Naive B cell (primary cell): Measurements from ENCODE around the gene GAS6. TPM values are rescaled to one million over a fixed set of nuclear protein-coding genes. Genes with fewer than 3 reads are reported as not detected.
"Not testable (repeated sequence)": the region's sequence is repeated elsewhere in the genome, so short reads cannot be mapped to it uniquely, and the experiment has no call there.

Source experiments
- ATAC-seq, 2 donors: fragments of 150-1000 bp; cut with Tn5 transposase; 2 replicates each; pipeline ENCODE4 v1.10.0; 2021; ENCODE audit warnings: low read depth in 2 of 2, mild to moderate bottlenecking in 2 of 2, moderate library complexity in 2 of 2
- DNase-seq: peaks from one replicate; pipeline ENCODE4 v3.0.0; 2022
- H3K27ac Mint-ChIP-seq, 6 donors: one replicate each; pipeline ENCODE4 v1.8.0; 2020 to 2022; ENCODE audit warnings: mild to moderate bottlenecking in 6 of 6, mixed read lengths in 6 of 6, moderate library complexity in 5 of 6, inconsistent platforms in 2 of 6
- H3K27me3 Mint-ChIP-seq, 3 donors: one replicate each; pipeline ENCODE4 v1.8.0; 2021 to 2022; ENCODE audit warnings: mixed read lengths in 3 of 3, mild to moderate bottlenecking in 1 of 3
- H3K36me3 Mint-ChIP-seq, 2 donors: one replicate each; pipeline ENCODE4 v1.8.0; 2020 to 2022; ENCODE audit warnings: mixed read lengths in 2 of 2, inconsistent platforms in 1 of 2, mild to moderate bottlenecking in 1 of 2
- H3K4me1 Mint-ChIP-seq, 3 donors: one replicate each; pipeline ENCODE4 v1.8.0; 2020 to 2022; ENCODE audit warnings: mixed read lengths in 3 of 3, inconsistent platforms in 1 of 3, mild to moderate bottlenecking in 1 of 3, moderate library complexity in 1 of 3
- H3K4me3 Mint-ChIP-seq, 8 donors: one replicate each; pipeline ENCODE4 v1.8.0; 2020 to 2022; ENCODE audit warnings: mild to moderate bottlenecking in 8 of 8, mixed read lengths in 8 of 8, moderate library complexity in 8 of 8, inconsistent platforms in 2 of 8
- H3K9me3 Mint-ChIP-seq, 7 donors: one replicate each; pipeline ENCODE4 v1.8.0; 2020 to 2022; ENCODE audit warnings: mixed read lengths in 7 of 7, mild to moderate bottlenecking in 5 of 7, inconsistent platforms in 2 of 7, moderate library complexity in 1 of 7
- polyA plus RNA-seq, 6 donors: library from polyadenylated mRNA; unstranded; fragments of 300-500 nt; fragmentation: Illumina TruSeq; gene quantifications; one replicate each; pipeline ENCODE4 v1.2.3, GENCODE V29; 2021; ENCODE audit warnings: low read depth in 6 of 6

GAS6 gene
- polyA plus RNA-seq, 6 donors from 2014 or later = 0.20 to 0.70 (median 0.40) TPM; not detected in 1

- Mint-ChIP-seq H3K27me3 (no peaks in the 10 kb centered on the region), H3K36me3 (no peaks in the 10 kb centered on the region), H3K4me3 (no peak overlapping the region), H3K27ac (no peak overlapping the region), H3K4me1 (peaks cover 2 to 14% (median 5%) of the 10 kb centered on the region in 3 donors), H3K9me3 (peaks cover 0 to 2% (median 0%) of the 10 kb centered on the region in 7 donors)
- no peak for ATAC-seq
- no peak for DNase-seq
These were observed 30.6 kb downstream of the GAS6 start for GRCh38 chr13:113833111-113833830.

- Mint-ChIP-seq H3K4me1 (peaks cover 2 to 10% (median 5%) of the 10 kb centered on the region in 3 donors), H3K27me3 (no peaks in the 10 kb centered on the region), H3K27ac (no peak overlapping the region), H3K9me3 (peaks cover 0 to 2% (median 0%) of the 10 kb centered on the region in 7 donors), H3K4me3 (no peak overlapping the region), H3K36me3 (no peaks in the 10 kb centered on the region)
- ATAC-seq = no peak
- no peak for DNase-seq
These were observed 31.2 kb downstream of the GAS6 start for GRCh38 chr13:113832631-113833030.

- no peak overlapping the region for H3K27ac Mint-ChIP-seq
- peaks cover 2 to 5% (median 5%) of the 10 kb centered on the region in 3 donors for H3K4me1 Mint-ChIP-seq
- no peak overlapping the region for H3K4me3 Mint-ChIP-seq
These were observed 31.7 kb downstream of the GAS6 start for GRCh38 chr13:113832205-113832604.

GRCh38 chr13:113831061-113831460 is 32.8 kb downstream of the GAS6 start:
- Mint-ChIP-seq H3K27ac (no peak overlapping the region), H3K4me1 (peaks cover 2 to 5% (median 3%) of the 10 kb centered on the region in 3 donors), H3K27me3 (no peaks in the 10 kb centered on the region), H3K4me3 (no peak overlapping the region), H3K36me3 (no peaks in the 10 kb centered on the region), H3K9me3 (peaks cover 0 to 1% (median 0%) of the 10 kb centered on the region in 7 donors)
- no peak for DNase-seq
- no peak for ATAC-seq

More at GRCh38 chr13:113832205-113832604, 31.7 kb downstream of the GAS6 start:
- DNase-seq = no peak
- Mint-ChIP-seq H3K9me3 (peaks cover 0 to 1% (median 0%) of the 10 kb centered on the region in 7 donors), H3K36me3 (no peaks in the 10 kb centered on the region), H3K27me3 (no peaks in the 10 kb centered on the region)
- no peak for ATAC-seq

- not testable (repeated sequence) for H3K27ac Mint-ChIP-seq, H3K27me3 Mint-ChIP-seq, ATAC-seq, DNase-seq, H3K4me1 Mint-ChIP-seq, H3K4me3 Mint-ChIP-seq, H3K36me3 Mint-ChIP-seq, H3K9me3 Mint-ChIP-seq
These were observed 33.4 kb downstream of the GAS6 start for GRCh38 chr13:113830426-113830950.

GRCh38 chr13:113828282-113828825 is 35.5 kb downstream of the GAS6 start:
- ATAC-seq (no peak), DNase-seq (no peak)
- no peak overlapping the region for H3K4me3 Mint-ChIP-seq
- H3K9me3 Mint-ChIP-seq = peaks cover 0 to 1% (median 0%) of the 10 kb centered on the region in 7 donors
- peaks cover 0 to 5% (median 0%) of the 10 kb centered on the region in 3 donors for H3K4me1 Mint-ChIP-seq
- H3K27ac Mint-ChIP-seq = no peak overlapping the region
- H3K27me3 Mint-ChIP-seq = no peaks in the 10 kb centered on the region
- H3K36me3 Mint-ChIP-seq = peaks cover 0 to 4% of the 10 kb centered on the region in 2 donors

GRCh38 chr13:113827021-113827420 is 36.9 kb downstream of the GAS6 start:
- no peak for DNase-seq
- Mint-ChIP-seq H3K27ac (no peak overlapping the region), H3K4me3 (no peak overlapping the region), H3K27me3 (no peaks in the 10 kb centered on the region), H3K4me1 (peaks cover 0 to 5% (median 0%) of the 10 kb centered on the region in 3 donors), H3K36me3 (peaks cover 0 to 4% of the 10 kb centered on the region in 2 donors), H3K9me3 (peaks cover 0 to 1% (median 0%) of the 10 kb centered on the region in 7 donors)
- no peak for ATAC-seq

- H3K4me3 Mint-ChIP-seq, H3K4me1 Mint-ChIP-seq, ATAC-seq, H3K36me3 Mint-ChIP-seq, DNase-seq, H3K27ac Mint-ChIP-seq, H3K9me3 Mint-ChIP-seq, H3K27me3 Mint-ChIP-seq: not testable (repeated sequence)
These were observed 37.4 kb downstream of the GAS6 start for GRCh38 chr13:113826446-113826845.

- H3K9me3 Mint-ChIP-seq = peaks cover 0 to 1% (median 0%) of the 10 kb centered on the region in 7 donors
- DNase-seq (no peak), ATAC-seq (no peak)
- H3K27ac Mint-ChIP-seq = no peak overlapping the region
- peaks cover 0 to 5% (median 0%) of the 10 kb centered on the region in 3 donors for H3K4me1 Mint-ChIP-seq
- H3K4me3 Mint-ChIP-seq = no peak overlapping the region
- H3K27me3 Mint-ChIP-seq = no peaks in the 10 kb centered on the region
- H3K36me3 Mint-ChIP-seq = peaks cover 4 to 7% of the 10 kb centered on the region in 2 donors
These were observed 38.0 kb downstream of the GAS6 start for GRCh38 chr13:113825841-113826240.

- H3K4me3 Mint-ChIP-seq = no peak overlapping the region
These were observed 40.1 kb downstream of the GAS6 start for GRCh38 chr13:113823771-113824170.

GRCh38 chr13:113822956-113823744 is 40.7 kb downstream of the GAS6 start:
- ATAC-seq = no peak
- H3K4me1 Mint-ChIP-seq = peaks cover 0 to 5% (median 0%) of the 10 kb centered on the region in 3 donors
- DNase-seq = no peak
- no peak overlapping the region for H3K4me3 Mint-ChIP-seq
- no peak overlapping the region for H3K27ac Mint-ChIP-seq
- peaks cover 4 to 7% of the 10 kb centered on the region in 2 donors for H3K36me3 Mint-ChIP-seq
- H3K9me3 Mint-ChIP-seq = peaks cover 0 to 1% (median 0%) of the 10 kb centered on the region in 7 donors
- H3K27me3 Mint-ChIP-seq = no peaks in the 10 kb centered on the region

More at GRCh38 chr13:113823771-113824170, 40.1 kb downstream of the GAS6 start:
- Mint-ChIP-seq H3K4me1 (peaks cover 0 to 5% (median 0%) of the 10 kb centered on the region in 3 donors), H3K9me3 (peaks cover 0 to 1% (median 0%) of the 10 kb centered on the region in 7 donors), H3K27me3 (no peaks in the 10 kb centered on the region), H3K36me3 (peaks cover 4 to 7% of the 10 kb centered on the region in 2 donors), H3K27ac (no peak overlapping the region)
- ATAC-seq (no peak), DNase-seq (no peak)

- no peak for DNase-seq
- Mint-ChIP-seq H3K4me1 (peaks cover 4 to 10% (median 5%) of the 10 kb centered on the region in 3 donors), H3K27ac (peak overlapping the region in 1 of 6 donors; percentile 52), H3K36me3 (peaks cover 4 to 7% of the 10 kb centered on the region in 2 donors), H3K4me3 (no peak overlapping the region), H3K9me3 (no peaks in the 10 kb centered on the region), H3K27me3 (no peaks in the 10 kb centered on the region)
- no peak for ATAC-seq
These were observed 41.6 kb downstream of the GAS6 start for GRCh38 chr13:113822266-113822665.

GRCh38 chr13:113821847-113822246 is 42.0 kb downstream of the GAS6 start:
- Mint-ChIP-seq H3K27me3 (no peaks in the 10 kb centered on the region), H3K4me1 (peaks cover 5 to 13% (median 6%) of the 10 kb centered on the region in 3 donors), H3K36me3 (peaks cover 4 to 7% of the 10 kb centered on the region in 2 donors), H3K4me3 (no peak overlapping the region), H3K9me3 (no peaks in the 10 kb centered on the region), H3K27ac (no peak overlapping the region)
- ATAC-seq (no peak), DNase-seq (no peak)
